ENCODE measurements around the gene KRT85.

KRT85 gene

DNA sequence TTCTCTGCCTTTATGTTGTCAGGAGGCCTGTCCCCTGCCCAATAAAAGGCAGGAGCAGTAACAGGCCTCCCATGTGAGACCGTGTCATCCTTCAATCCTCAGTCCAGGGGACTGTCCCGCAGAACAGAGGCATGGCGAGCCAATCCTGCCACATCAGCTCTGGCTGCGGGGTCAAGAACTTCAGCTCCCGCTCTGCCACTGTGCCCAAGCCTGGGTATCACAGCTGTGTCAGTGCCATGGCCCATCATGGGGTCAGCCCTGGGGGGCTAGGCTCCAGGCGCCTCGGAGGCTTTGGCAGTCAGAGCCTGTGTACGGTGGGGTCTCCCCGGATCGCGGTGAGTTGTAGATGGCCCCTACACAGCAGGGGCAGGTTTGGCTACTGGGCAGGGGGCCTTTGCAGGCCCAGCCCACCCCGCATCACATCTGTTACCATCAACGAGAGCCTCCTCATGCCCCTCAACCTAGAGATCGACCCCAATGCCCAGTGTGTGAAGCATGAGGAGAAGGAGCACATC lies 26.2 kb downstream of the KRT85 start:
- no peak for TF ChIP-seq CTCF (IDR thresholded peaks at IDR 0.05; ENCODE audit: borderline replicate concordance, extremely low read depth, low read length, poor library complexity, severe bottlenecking)
- TF ChIP-seq EZH2 (IDR thresholded peaks at IDR 0.05; ENCODE audit: borderline replicate concordance, low read depth, low read length, severe bottlenecking), result no peak
- H3K27me3 ChIP-seq (ENCODE audit: insufficient read depth, low read length, poor library complexity), result peaks cover 9% of the 10 kb centered on the region
- H3K27ac ChIP-seq (ENCODE audit: low read length), result no peak overlapping the region
- H3K9me3 ChIP-seq (ENCODE audit: insufficient read depth, low read length, severe bottlenecking), result no peaks in the 10 kb centered on the region
- no peak overlapping the region for H3K4me2 ChIP-seq (ENCODE audit: insufficient read depth, low read length)
- ATAC-seq (ENCODE audit: insufficient read depth, low read depth) (no peak), DNase-seq (no peak)
- H3K4me1 ChIP-seq (ENCODE audit: insufficient read depth, low read length), result no peaks in the 10 kb centered on the region
- H3K36me3 ChIP-seq (ENCODE audit: insufficient read depth, low read length), result no peaks in the 10 kb centered on the region
- no peak overlapping the region for H3K9ac ChIP-seq (ENCODE audit: low read depth, low read length)
- H3K79me2 ChIP-seq (ENCODE audit: insufficient read depth, low read length), result no peaks in the 10 kb centered on the region
- H2AFZ ChIP-seq (ENCODE audit: low read depth, low read length), result no peak overlapping the region
- H3K4me3 ChIP-seq (ENCODE audit: low read depth in 1 of 2, low read length in 2 of 2), result no peak overlapping the region
- H4K20me1 ChIP-seq (ENCODE audit: insufficient read depth, low read length), result peaks cover 2% of the 10 kb centered on the region; the same call in 1 of the 2 replicates

GRCh38 chr12:52338241-52338960 lies 28.9 kb downstream of the KRT85 start:
- DNase-seq, result no peak
- Histone ChIP-seq H3K9ac (ENCODE audit: low read depth, low read length) (no peak overlapping the region), H2AFZ (ENCODE audit: low read depth, low read length) (no peak overlapping the region), H4K20me1 (ENCODE audit: insufficient read depth, low read length) (peaks cover 2% of the 10 kb centered on the region; the same call in 1 of the 2 replicates), H3K4me1 (ENCODE audit: insufficient read depth, low read length) (no peaks in the 10 kb centered on the region), H3K36me3 (ENCODE audit: insufficient read depth, low read length) (no peaks in the 10 kb centered on the region), H3K27ac (ENCODE audit: low read length) (no peak overlapping the region), H3K79me2 (ENCODE audit: insufficient read depth, low read length) (no peaks in the 10 kb centered on the region), H3K4me3 (ENCODE audit: low read depth in 1 of 2, low read length in 2 of 2) (no peak overlapping the region), H3K4me2 (ENCODE audit: insufficient read depth, low read length) (no peak overlapping the region), H3K9me3 (ENCODE audit: insufficient read depth, low read length, severe bottlenecking) (no peaks in the 10 kb centered on the region), H3K27me3 (ENCODE audit: insufficient read depth, low read length, poor library complexity) (peaks cover 9% of the 10 kb centered on the region)
- TF ChIP-seq CTCF (IDR thresholded peaks at IDR 0.05; ENCODE audit: borderline replicate concordance, extremely low read depth, low read length, poor library complexity, severe bottlenecking), result no peak
- ATAC-seq (ENCODE audit: insufficient read depth, low read depth), result no peak

GRCh38 chr12:52337054-52337453 lies 30.2 kb downstream of the KRT85 start:
- Histone ChIP-seq H3K27me3 (ENCODE audit: insufficient read depth, low read length, poor library complexity) (peaks cover 9% of the 10 kb centered on the region), H3K79me2 (ENCODE audit: insufficient read depth, low read length) (no peaks in the 10 kb centered on the region), H3K4me2 (ENCODE audit: insufficient read depth, low read length) (no peak overlapping the region), H2AFZ (ENCODE audit: low read depth, low read length) (no peak overlapping the region), H3K36me3 (ENCODE audit: insufficient read depth, low read length) (no peaks in the 10 kb centered on the region), H3K27ac (ENCODE audit: low read length) (no peak overlapping the region), H3K4me3 (ENCODE audit: low read depth in 1 of 2, low read length in 2 of 2) (no peak overlapping the region), H3K4me1 (ENCODE audit: insufficient read depth, low read length) (no peaks in the 10 kb centered on the region), H3K9ac (ENCODE audit: low read depth, low read length) (no peak overlapping the region), H4K20me1 (ENCODE audit: insufficient read depth, low read length) (peaks cover 2% of the 10 kb centered on the region; the same call in 1 of the 2 replicates), H3K9me3 (ENCODE audit: insufficient read depth, low read length, severe bottlenecking) (no peaks in the 10 kb centered on the region)
- DNase-seq (no peak), ATAC-seq (ENCODE audit: insufficient read depth, low read depth) (no peak)
- TF ChIP-seq EZH2 (IDR thresholded peaks at IDR 0.05; ENCODE audit: borderline replicate concordance, low read depth, low read length, severe bottlenecking) (no peak), CTCF (IDR thresholded peaks at IDR 0.05; ENCODE audit: borderline replicate concordance, extremely low read depth, low read length, poor library complexity, severe bottlenecking) (no peak)
